ENCODE results near the gene CPE.

DNA sequence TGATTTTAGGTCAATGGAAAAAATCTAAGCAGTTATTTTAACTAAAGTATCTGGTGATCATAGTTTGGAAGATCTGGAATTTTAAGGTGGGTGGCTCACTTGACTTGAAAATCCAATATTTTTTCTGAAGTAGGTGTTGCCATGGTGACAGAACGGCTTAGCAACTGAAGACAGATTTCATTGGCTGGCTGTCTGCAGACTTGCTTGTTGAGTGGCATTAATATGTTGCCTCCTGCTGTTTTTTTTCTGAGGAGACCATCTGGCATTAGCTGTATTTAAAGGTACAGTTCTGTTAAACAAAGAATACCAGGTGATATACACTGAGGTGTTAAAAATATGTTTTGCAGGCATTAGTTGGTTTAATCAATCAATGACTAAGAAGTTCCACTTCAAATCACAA lies 19.8 kb downstream of the CPE start:
- TF ChIP-seq POLR2A (IDR thresholded peaks at IDR 0.05), result no peak
- TF ChIP-seq, protein P1, sequence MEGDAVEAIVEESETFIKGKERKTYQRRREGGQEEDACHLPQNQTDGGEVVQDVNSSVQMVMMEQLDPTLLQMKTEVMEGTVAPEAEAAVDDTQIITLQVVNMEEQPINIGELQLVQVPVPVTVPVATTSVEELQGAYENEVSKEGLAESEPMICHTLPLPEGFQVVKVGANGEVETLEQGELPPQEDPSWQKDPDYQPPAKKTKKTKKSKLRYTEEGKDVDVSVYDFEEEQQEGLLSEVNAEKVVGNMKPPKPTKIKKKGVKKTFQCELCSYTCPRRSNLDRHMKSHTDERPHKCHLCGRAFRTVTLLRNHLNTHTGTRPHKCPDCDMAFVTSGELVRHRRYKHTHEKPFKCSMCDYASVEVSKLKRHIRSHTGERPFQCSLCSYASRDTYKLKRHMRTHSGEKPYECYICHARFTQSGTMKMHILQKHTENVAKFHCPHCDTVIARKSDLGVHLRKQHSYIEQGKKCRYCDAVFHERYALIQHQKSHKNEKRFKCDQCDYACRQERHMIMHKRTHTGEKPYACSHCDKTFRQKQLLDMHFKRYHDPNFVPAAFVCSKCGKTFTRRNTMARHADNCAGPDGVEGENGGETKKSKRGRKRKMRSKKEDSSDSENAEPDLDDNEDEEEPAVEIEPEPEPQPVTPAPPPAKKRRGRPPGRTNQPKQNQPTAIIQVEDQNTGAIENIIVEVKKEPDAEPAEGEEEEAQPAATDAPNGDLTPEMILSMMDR (IDR thresholded peaks at IDR 0.05), result no peak
